NCI-H446 (cell line): ENCODE measurements around the gene COL13A1.

Experiments used
- DNase-seq, 2 experiments: peaks; one replicate each; lab custom pipeline; 2025; lab: John Stamatoyannopoulos, UW

Gene COL13A1

DNA sequence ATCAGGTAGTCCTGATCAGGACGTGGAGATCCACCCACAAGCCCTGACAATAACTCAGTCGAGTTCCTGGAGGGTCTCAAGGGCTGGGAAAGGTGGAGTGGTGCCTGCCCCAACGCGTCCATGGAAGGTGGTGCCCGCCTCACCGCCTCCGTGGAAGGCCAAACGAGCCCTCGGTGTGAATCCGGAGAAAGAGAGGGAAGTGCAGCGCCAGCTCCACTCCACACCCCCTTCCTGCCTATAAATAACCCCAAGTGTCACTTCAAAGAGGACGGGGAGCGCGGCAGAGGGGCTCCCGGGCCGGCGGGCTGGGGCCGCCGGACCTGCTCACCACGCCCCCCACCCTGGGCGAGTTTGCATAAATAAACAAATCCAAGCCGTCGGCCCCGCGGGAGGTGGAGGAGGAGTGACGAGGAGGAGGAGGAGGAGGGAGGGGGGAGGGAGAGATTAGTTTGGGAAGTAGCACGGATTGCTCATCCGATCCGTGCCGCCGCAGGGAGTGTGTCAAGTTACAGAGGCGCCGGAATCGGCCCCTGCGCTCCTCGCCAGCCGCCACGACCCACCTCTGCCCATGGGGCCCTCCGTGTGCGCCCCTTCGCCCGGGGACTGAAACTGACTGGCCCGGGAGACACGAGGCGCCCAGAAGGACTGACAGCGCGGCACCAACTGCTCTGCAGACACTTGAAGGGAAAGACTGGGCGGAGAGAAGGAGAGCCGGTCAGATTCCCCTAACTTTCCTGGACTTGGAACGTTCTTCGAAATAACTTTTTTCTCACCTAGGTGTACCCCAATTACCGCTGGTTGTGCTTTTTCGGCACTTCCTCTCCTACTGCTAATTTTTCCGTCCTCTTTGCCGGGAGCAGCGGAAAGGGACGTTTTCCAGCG is at the start of gene COL13A1:
COL13A1 (plus strand) TSS at position 473 of the 882 bp plus-strand sequence. CDS start 518 bp downstream, outside the sequence.
- DNase-seq = no peak

DNA sequence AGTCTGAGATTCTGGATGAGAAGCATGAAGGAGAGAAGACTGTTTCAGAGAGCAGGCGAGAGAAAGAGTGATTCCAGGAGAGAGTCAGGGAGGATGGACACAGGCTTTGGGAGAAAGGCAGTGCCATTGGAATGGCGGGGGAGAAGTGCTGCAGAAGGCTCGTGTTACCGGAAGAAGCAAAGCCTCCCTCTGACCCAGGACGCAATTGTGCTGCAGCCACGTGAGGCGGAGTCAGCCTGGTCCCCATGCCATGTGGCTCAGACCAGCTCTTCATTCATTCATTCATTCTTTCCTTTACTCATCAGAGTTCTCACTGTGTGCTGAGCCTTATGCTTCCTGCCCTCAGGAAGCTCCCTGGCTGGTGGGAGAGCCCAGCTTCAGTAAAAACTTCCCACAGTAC is 49.2 kb upstream of the COL13A1 start:
- no peak for DNase-seq

DNA sequence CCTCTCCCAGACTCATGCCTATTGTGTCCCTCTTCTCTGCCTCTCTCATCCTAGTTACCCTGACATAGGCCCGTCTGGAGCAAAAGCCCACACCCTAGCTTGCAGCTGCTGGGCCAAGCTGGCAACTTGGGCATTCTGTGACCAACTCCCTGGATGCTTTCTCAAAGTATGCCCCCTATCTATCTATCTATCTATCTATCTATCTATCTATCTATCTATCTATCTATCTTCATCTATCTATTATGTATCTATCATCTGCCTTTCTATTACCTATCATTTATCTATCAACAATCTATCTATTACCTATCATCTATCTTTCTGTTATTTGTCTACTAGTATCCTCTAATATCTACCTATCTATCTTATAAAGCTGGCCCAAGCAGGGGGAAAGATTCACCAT is 45.4 kb upstream of the COL13A1 start:
- DNase-seq = no peak

DNA sequence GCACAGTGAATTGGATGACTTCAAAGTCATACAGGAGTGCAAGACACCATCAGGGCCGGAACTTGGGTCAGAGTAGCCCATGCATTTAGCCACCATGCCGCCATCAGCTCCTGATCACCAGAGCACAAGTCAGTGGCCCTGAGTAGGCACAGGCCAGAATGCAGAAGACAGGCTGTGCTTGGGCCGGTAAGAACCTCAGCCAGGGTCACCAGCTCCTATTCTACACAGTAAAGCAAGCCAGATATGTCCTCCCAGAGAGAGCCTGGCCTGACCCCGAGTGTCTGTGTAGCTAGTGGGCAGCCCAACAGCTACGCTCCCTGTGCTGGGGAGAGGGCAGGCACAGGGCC is 44.5 kb upstream of the COL13A1 start:
- no peak for DNase-seq

DNA sequence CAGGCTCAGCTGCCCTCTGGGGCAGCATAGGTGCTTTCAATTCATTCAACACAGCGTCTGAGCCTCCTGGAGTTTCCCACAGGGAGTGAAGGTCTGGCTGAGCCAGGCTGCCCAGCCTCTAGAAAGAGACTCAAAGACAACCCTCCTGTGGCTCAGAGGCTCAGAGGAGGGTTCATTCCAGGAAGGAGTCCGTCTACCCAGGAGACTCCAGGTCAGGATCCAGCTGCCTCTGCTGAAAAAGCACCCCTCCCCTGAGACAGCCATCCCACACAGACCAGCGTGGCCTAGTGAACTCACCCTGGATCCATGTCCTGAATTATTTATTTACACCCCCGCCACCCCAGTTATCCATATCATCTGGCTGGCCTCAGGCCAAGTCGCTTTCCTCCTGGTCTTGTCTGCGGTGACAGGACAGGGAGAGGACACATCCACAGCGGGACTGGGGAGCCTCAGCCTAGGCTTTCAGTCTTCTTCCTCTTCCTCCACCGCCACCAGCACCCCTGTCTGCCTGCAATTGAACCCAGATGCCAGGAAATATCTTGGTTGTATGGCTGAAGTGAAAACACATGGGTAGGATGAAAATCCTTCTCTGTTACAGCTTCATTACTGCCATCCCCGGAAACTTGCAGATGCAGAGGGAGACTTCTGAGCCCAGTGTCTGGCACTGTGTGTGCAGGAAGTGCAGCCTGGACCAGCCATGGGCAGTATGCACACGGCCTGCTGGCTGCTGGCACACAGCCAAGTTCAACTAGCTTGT is 44.0 kb upstream of the COL13A1 start:
- DNase-seq = no peak

DNA sequence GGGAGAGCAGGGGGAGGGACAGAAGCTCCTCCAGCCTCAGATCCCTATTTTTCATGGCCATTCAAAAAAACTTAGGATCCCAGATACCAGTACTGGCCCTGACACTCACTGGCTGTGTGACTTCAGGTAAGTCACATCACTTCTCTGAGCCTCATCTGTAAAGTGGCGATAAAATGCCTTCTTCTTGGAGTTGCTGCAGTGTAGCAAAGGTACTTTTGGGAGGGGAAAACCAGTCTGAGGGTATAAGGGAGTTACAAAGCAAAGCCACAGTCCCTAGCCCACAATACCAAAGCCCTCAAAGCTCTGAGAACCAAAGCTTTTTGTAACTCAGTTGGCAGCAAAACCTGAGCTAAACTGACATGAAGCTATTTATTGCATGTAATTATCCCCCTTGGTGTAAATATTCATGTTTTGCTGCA is 43.4 kb upstream of the COL13A1 start:
- no peak for DNase-seq

DNA sequence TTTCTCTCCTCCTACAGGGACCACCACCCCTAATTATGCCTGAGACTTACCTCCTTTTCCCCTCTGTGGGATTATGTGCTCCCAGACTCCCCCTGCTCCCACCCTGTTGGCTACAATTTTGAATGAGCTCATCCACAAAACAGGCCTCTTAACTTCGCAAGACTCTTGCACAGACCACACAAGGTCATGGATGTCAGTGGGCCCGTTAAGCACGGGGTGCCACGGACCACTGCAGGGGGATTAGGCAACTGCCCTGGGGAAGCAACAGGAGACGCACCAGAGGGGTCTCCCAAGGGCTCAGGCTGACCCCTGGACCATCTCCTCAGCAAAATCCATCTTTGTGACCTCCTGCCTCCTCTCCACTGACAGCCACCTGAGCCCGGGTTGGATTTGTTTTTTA is 42.1 kb upstream of the COL13A1 start:
- DNase-seq = no peak

DNA sequence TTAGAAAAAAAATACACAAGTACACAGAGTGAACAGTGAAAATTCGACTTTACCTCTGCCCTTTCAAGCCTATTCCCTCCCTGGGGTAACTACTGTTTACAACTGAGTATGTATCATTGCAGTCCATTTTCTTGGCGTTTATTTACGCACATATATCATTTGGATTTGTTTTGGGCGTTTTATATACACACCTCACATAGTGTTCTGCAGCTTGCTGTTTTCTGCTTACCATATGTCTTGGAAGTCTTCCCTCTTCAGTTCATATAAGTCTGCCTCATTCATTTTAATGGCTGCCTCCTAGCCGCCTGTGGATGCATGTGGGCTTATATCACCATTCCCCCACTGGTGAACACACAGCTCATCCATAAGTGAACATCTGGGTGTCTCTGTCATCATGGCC is 41.6 kb upstream of the COL13A1 start:
- no peak for DNase-seq

DNA sequence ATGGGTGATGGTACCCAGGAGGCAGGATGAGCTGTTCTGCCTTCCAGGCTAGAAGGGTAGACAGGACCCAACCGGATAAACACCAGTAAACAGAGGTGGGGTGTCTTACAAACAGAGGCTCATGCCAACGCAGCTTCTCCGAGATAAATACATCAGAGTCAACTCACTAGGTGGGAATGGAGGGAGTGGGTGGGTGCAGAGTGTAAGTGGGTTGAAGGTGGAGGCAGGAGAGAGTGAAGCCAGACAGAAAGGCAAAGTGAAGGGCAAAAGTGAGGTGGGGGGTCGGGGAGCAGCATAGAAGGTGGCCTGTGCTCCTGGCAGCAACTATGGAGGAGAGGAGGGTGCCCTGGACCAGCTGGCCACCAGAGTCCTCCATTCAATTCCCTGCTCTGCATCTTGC is 40.4 kb upstream of the COL13A1 start:
- DNase-seq = no peak

DNA sequence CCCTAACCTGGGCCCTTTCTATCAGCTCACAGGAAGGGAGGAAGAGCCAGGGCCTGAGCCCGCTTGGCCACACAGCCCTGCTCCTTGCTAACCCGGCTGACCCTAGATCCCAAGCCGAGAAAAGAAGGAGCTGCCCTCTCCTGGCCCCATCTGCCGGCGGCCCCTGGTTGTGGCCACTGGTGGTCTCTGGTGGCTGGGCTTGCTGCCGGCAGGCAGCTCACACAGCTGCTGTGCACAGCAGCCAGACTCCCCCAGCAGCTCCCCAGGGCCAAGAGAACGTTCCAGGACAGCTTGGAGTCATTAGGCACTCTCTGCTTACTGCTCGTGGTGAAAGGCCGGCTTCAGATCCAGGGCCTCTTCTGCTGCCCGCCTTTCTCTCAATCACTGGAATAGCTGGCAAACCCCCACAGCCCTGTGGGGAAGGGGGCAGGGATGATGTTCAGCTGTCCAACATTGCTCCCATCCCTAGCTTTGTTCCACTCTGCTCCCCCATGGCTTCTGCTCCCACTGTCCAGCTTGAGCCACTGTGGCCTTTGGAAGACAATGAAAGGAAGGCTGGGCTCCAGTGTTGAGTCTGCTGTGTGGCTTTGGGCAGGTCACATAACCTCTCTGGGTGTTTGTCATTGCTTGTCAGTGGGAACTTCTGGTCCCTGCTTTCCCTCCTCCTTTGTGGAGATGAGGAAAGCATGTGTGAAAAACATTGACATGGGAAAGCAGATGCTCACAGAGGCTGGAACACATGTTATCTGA is 35.4 kb upstream of the COL13A1 start:
- DNase-seq = no peak

DNA sequence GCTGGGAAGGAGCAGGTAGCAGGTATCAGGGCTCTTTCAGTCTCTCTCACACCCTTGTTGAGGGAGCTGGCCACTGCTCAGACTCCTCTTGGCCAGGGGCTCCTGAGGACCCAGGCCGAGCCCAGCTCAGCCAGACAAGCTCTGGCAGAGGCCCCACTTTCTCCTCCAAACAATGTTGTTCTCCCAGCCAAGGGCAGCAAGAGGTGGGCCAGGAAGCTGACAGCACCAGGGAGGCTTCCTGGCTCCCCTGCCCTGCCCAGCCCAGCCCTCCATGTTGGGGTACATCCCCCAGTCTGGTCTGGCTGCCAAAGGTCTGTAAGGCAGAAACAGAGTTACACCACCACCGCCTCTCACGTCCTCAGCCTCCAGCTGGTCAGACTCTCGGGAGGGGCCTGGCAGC is 33.9 kb upstream of the COL13A1 start:
- no peak for DNase-seq

DNA sequence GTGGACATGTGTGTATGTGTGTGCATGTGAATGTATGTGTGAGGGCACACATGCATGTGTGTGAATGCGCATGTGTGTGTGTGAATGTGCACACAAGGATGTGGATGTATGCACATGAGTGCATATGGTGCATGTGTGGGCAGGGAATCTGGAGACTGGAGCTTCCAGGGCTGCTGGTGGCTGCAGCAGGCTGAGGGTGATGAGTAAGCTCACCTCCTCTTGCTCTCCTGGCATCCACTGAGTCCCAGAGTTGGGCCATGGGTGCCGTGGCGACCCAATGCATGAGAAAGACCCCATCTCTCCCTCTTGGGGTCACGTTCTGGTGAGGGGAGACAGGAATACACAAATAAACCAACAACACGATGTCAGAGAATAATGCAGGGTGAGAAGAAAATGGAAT is 33.3 kb upstream of the COL13A1 start:
- DNase-seq = no peak

DNA sequence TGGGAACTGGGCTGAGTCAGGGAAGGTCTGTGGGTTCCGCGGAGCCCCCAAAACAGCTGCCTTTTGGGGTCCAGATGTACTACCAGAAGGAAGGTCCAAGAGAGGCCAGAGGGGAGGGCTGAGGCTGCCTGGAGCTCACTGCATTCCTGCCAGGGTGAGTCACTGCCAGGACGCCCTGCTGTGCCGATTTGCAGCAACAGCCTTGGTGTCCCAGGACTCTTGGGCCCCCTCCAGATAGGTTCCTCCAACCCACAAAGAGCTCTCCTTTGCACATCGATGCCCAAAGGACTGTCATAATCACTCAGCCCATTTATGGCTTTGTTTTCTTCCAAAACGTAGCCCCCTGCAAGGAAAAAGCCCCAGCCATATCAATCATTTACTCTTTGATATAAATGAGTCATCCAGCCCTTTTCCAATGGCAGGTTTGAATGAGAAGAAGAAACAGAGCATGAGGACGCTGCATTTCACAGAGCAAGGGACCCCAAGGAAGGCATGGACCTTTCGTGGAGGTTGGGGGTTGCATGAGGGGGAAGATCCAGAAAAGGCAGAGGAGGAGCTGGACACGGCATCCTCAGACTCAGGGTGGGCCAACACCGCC is 32.2 kb upstream of the COL13A1 start:
- peak in 1 of 2 experiments; percentile 20 for DNase-seq

DNA sequence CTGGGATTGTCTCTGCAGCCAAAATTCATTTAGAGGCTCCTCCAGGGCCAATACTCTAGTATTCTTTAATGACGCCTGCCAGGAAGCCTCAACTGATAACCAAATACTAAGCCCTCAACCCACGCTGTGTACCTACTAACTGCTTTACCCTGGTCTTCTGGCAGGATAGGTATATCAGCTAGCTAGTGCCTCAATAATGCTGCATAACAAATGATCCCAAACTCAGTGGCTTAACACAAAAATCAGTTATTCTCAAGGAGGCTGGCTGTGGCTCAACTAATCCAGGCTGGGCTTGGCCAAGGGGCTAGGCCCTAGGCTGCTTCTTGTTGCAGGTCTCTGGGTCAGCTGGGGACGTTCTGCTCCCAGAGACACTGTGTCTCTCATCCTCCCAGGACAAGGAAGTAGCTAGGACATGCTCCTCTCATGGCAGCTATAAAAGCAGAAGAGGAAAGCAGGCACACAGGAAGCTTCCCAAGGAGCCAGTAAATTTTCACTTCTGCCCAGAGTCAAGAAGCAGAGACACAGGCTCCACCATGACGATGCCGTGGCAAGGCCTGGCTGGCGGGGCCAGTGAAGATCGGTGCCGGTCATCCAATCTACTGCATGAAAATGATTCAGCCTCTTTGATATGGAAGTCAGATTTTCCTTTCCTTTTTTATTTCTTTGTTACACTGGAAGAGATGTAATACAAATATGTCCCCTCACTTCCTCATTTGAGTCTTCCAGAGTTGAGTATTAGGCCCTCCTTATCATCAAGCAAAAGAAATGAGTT is 28.6 kb upstream of the COL13A1 start:
- DNase-seq = no peak

DNA sequence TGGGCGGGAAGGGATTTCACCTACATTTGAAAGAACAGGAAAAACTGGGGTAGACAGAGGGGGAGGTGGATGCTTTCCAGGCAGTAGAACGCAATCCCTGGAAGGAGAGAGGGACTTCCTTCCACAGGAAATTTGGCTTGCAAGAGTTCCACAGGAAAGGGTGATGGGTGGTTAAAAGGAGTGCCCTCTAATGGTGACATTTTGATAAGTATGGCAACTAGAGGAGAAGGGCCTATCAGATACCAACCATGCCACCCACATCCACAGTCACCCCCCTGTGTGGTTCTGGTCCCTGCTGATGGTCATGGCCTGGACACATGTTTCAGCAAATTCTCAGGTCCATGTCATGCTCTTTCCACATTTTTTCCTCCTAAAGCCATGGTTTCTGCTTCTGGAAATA is 27.1 kb upstream of the COL13A1 start:
- no peak for DNase-seq

DNA sequence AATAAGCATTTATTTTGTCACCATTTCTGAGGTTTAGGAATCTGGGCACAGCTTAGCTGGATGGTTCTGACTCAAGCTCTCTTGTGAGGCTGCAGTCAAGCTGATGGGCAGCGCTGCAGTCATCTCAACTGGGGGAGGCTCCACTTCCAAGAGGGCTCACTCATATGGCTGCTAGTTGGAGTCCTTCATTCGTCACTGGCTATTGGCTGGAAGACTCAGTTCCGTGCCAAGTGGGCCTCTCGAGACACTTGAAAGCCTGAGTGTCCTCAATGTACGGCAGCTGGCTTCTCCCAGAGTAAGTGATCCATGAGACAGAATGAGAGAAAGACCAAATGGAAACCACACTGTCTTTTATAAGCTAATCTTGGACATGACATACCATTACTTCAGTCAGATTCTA is 21.6 kb upstream of the COL13A1 start:
- DNase-seq = no peak

DNA sequence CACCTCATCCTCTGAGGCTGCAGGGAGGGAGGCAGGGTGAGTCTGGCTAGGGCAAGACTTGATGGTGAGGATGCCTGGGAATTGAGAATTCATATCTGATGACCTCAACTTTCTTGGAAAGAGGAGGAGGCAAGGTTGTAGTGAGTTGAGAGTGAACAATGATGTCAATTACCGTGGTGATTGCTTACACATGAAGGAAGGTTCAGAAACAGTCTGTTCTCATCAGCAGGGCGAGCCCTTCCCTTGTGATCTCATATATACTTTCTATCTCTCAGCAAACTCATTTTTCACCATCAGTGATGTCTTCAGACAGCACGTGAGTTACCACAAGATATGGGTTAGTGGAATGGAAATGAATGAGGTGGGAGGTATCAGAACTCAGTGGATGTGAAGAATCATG is 20.1 kb upstream of the COL13A1 start:
- no peak for DNase-seq

DNA sequence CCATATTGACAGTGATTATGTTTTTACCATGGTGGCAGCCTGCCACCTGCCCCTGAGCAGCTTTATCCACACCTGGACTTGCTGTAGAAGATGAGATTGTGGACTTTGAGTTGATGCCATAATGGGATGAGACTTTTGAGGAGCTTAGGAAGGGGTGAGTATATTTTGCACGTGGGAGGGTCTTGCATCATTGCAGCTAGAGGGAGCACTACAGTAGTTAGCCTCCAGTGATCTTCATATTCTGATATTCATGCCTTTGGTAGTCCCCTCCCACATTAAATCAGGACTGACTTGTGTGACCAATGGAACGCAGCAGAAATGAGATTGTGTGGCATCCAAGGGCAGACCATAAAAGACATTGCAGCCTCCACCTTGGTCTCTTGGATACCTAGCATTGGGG is 18.2 kb upstream of the COL13A1 start:
- no peak for DNase-seq

DNA sequence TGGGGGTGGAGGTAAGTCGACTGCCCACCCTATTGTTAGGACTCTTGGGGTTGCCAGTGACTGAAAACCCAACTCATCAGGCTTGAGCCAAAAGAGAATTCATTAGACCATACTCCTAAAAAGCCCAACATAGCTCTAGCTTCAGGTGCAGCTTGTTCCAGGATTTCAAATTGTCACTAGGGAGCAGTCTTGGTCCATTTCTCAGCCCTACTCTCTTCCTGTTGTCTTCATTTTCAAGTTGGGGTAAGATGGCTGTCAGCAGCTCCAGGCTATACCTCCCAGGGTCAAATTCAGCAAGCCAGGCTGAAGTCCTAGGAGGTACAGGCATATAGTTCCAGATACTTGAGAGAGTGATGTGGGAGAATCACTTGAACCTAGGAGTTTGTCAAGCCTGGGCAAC is 14.9 kb upstream of the COL13A1 start:
- DNase-seq = no peak

DNA sequence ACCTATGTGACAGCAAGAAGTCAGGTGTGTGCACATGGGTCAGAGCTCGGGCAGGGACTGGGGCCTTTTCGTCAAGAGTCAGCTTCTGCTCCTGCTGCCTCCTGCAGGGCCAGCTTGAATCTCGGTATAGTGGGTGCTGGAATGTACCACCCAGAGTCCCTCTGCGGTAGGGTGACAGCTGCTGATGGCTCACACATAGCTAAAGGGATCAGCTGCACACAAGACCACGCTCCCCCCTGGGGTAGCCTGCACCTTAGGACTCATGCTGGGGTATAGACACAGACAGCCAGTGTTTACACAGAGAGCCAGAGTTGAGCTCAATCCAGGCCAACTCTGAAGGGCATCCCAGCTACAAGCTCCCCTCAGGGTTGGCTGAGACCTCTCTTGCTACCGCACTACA is 14.0 kb upstream of the COL13A1 start:
- DNase-seq = no peak

DNA sequence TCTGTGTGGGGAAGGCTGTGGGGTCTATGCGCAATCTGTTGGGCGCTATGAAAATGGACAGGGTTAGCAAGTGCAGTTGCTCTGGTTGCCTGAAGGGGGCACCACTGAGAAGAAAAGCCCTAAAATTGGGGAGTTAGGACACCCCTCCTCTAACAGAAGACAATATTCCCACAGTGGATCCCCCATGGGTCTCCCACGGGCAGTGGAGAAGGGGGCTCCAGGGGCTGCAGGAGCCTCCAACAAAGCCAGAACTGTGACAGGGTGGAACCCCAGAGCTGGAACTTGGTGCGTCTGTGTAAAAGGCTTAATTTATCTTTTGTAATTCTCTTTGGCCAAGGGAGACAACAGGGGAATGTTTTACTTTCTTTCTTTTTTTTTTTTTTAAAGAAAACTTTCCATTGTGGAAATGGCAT is 12.5 kb upstream of the COL13A1 start:
- DNase-seq = no peak

DNA sequence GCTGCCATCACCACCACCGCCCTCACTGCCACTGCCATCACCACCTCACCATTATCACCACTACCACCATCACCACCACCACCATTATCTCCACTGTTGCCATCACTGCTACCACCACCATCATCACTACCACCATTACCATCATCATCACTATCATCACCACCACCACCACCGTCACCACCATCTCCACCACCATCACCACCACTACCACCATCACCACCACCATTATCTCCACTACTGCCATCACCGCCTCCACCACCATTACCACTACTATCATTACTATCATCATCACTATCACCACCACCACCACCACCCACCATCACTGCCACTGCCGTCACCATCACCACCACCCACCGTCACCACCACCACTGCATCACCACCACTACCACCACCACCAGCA is 9.9 kb upstream of the COL13A1 start:
- DNase-seq = no peak
